GM19193 (cell line): ENCODE measurements around the gene SIPA1L3.

Experiments used
- POLR2A ChIP-seq: IDR thresholded peaks from 4 replicates; pipeline ENCODE4 v1.6.1; 2011; ENCODE audit not compliant: insufficient read depth, insufficient read length; ENCODE audit errors: extremely low read depth

The SIPA1L3 gene

GRCh38 chr19:38233740-38234251, 326.8 kb downstream of the SIPA1L3 start:
- no peak for TF ChIP-seq POLR2A

- TF ChIP-seq POLR2A = no peak
Observed at GRCh38 chr19:38234615-38235014, 327.6 kb downstream of the SIPA1L3 start.

GRCh38 chr19:38239816-38240215, 332.8 kb downstream of the SIPA1L3 start:
- no peak for TF ChIP-seq POLR2A

GRCh38 chr19:38243279-38243673, 336.3 kb downstream of the SIPA1L3 start:
- TF ChIP-seq POLR2A = no peak

GRCh38 chr19:38245826-38246498, 339.0 kb downstream of the SIPA1L3 start:
- no peak for TF ChIP-seq POLR2A

- TF ChIP-seq POLR2A = no peak
Observed at GRCh38 chr19:38247126-38247525, 340.1 kb downstream of the SIPA1L3 start.

GRCh38 chr19:38247734-38248268, 340.8 kb downstream of the SIPA1L3 start:
- no peak for TF ChIP-seq POLR2A

- no peak for TF ChIP-seq POLR2A
Observed at GRCh38 chr19:38248421-38248820, 341.4 kb downstream of the SIPA1L3 start.

GRCh38 chr19:38250428-38250820, 343.4 kb downstream of the SIPA1L3 start:
- TF ChIP-seq POLR2A = no peak

GRCh38 chr19:38250821-38251563, 344.0 kb downstream of the SIPA1L3 start:
- TF ChIP-seq POLR2A = no peak

GRCh38 chr19:38251564-38252051, 344.6 kb downstream of the SIPA1L3 start:
- TF ChIP-seq POLR2A = no peak

GRCh38 chr19:38252385-38252784, 345.4 kb downstream of the SIPA1L3 start:
- TF ChIP-seq POLR2A = no peak

- no peak for TF ChIP-seq POLR2A
Observed at GRCh38 chr19:38252941-38253691, 346.1 kb downstream of the SIPA1L3 start.

GRCh38 chr19:38253788-38254187, 346.8 kb downstream of the SIPA1L3 start:
- TF ChIP-seq POLR2A = no peak
